HG03025 (cell line): ENCODE data around the gene LAYN.

Experiments
- ATAC-seq: cut with Tn5 transposase; IDR thresholded peaks from one replicate; pipeline ENCODE4 v1.9.1; 2021; ENCODE audit warnings: mild to moderate bottlenecking, moderate library complexity; ENCODE audit not compliant: unreplicated experiment, low FRiP score

LAYN gene

DNA sequence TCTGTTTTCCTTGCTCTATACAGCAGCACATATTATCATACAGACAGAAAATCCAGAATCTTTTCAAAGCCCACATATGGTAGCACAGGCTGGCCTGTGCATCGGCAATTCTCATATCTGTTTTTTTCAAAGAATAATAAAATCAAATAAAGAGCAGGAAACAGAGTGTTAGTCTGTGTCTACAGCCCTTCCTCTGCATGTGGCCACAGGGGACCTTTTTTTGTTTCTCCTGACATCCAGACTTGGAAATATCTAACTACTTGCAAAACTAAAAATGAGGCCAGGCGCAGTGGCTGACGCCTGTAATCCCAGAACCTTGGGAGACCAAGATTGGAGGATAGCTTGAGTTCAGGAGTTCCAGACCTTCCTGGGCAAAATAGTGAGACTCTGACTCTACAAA is 20.3 kb downstream of the LAYN start:
- no peak for ATAC-seq

DNA sequence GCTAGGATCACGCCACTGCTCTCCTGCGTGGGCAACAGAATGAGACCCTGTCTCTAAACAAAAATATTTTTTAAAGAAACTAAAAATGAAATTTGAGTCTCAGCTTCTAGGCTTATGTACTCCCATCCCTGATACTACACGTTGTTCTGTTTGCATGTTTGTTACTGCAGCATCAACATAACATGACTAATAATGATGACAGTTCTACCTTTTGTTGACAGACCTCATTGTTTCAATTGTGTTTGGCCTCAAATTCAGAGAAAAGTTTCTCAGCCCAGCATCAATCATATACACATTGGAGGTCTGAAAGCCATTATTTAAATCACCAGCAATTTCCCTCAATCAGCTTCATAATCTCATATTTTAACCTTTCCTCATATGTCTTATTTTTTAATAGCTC is 20.8 kb downstream of the LAYN start:
- no peak for ATAC-seq

DNA sequence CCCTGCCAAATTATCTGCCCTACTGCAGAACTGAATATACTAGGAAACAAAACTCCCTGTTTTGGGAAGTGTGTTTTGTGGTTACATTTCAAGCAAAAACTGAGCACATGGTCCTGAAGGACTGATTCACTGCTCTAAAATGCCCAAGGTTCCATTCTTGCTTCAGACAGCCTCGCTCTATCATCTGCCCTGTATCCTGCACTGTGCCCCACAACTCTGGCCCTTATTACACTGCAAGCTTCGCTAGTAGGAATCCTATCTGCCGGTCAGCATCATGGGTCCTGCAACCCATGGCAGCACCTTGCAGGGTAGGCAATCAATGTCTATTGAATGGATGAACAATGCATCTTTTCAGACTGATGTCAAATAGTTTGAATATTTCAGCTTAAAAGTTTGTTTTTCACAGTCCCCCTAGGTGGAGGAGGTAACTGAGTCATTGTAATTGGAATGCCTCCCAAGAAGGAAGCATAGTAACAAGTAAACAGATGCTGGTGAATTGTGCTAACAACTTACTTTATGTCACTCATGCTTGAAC is 21.3 kb downstream of the LAYN start:
- no peak for ATAC-seq

DNA sequence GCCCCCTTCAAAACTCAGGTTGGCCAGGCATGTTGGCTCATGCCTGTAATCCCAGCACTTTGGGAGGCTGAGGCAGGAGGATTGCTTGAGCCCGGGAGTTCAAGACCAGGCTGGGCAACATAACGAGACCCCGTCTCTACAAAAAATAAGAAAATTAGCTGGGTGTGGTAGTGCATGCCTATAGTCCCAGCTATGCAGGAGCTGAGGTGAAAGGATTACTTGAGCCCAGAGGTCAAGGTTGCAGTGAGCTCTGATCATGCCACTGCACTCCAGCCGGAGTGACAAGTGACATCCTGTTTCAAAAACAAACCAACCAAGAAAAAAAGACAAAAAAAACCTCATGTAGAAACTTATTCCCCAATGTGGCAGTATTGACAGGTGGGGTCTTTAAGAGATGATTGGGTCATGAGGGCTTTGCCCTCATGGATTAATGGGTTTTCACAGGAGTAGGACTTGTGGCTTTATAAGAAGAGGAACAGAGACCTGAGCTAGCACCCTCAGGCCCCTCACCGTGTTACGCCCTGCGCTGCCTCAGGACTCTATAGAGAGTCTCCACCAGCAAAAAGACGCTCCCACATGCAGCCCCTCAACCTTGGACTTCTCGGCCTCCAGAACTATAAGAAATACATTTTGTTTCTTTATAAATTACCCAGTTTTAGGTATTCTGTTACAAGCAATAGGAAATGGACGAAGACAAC is 22.3 kb downstream of the LAYN start:
- no peak for ATAC-seq

DNA sequence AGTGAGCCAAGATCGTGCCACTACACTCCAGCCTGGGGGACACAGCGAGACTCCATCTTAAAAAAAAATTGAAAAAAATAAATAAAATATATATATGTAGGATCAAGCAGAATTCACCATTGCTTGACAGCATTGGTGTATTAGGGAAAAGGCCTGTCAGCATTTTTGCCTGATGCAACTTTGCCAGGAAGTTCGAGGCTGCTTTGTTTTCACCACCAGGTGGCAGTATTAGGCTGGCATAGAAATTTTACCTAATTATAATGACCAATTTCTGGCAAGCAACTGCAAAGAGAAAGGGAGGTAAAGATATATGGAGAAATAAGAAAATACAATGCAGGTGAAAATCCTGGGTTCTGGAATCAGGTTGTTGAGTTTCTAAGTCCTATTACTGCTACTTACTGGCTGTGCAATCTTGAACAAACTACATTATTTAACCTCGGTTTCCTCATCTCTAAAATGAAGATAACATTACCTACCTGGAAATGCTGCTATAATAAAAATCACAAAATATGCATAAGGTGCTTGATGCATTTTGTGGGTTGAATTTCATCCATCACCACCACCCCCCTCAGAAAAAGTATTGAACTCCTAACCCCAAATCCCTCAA is 24.7 kb downstream of the LAYN start:
- ATAC-seq: no peak

DNA sequence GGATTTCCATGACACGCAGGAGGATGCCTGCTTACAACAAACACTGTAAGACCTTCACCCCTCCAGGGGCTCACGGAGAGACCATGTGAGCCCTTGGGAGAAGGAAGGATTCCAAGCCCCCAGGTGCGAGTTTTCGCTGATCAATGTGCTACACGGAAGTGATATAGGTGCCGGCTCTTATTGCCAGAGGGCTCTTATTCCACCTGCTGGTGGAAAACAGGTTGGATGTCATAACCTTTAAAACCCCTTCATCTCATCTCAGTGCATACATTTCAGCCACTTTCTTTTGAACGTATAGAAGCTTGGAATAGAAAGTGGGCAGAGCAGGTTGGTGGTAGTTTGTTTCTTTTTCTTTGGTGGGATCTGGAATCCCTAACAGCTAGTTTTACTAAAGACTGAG is 25.8 kb downstream of the LAYN start:
- ATAC-seq: no peak

DNA sequence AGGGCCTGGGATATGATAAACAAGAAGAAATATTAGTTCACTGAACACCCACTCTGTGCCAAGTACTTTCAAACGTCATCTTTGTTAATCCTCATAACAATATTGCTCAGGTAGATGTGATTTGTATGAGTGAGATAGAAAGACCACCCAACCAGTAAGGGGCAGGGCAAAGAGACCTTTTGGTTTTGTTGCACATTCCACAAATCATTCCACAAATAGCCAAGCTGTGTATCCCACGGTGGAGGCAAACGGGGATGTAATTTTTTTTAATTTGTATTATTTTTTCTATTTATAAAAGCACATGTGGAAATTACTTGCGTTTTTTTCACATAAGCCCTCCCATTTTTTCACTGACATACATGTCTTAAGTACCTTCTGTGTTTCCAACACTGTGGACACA is 29.0 kb downstream of the LAYN start:
- no peak for ATAC-seq

DNA sequence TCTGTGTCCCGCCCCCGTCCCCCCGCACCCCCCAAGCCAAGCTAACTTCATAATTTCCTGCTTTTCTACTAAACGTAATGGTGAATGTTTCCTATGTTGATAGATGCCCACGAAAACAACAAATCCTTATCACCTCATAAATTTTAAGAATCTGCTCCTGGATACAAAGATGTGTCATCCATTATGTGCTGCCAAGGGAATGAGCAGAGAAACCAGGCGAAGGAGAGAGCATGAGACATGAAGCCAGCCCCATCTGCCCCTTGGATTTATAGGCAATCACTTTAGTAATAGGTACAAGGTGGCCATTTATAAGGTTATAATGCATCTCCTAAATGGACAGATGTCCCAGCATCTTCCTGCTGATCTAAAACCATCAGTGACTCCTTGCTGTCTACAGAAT is 30.3 kb downstream of the LAYN start:
- no peak for ATAC-seq

DNA sequence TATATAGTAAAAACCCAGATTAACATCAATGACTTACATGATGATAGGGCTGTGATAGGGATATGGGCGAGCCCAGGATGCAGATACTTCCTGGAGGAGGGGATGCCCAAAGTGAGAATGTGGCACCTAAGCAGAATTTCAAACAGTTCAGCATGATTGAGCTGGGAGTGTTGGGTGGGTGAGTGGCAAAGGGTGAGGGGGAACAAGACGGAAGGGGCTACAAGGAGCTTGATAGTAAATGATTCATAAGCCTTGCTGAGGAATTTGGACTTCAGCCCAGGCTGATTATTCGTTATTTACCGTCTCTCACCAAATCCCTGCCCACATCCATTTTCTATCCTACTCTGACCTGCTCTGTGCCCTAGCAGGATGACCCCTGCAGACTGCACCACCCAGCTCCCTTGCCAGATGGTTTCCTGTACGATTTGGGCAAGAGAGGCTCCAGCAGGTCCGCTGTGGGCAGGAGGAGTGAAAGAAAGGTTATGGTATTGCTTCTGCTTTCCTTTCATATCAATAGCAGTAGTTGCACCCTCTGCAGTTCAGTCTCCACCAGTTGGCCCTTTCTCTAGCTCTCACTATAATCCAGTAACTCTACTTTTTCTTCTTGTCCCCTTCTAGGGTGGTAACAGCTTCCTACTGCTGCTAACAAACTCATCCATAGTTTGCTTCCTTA is 31.4 kb downstream of the LAYN start:
- ATAC-seq: no peak

DNA sequence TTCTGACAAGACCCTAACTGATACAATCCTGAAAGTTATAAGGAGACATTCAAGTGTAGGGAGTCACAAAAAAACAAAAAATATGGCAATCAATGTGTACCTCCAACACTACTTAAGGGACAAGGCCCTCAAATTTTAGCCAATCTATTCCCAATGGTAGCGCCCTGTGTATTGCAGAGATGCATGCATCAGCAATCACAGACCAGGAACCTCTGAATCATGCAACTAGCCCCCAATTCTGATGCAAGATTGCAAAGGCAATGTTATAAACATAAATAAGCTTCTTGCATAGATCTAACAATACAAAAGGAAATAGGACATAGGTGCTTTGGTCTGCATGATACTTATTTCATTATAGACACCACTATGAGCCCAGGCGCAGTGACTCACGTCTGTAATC is 32.1 kb downstream of the LAYN start:
- ATAC-seq: no peak

DNA sequence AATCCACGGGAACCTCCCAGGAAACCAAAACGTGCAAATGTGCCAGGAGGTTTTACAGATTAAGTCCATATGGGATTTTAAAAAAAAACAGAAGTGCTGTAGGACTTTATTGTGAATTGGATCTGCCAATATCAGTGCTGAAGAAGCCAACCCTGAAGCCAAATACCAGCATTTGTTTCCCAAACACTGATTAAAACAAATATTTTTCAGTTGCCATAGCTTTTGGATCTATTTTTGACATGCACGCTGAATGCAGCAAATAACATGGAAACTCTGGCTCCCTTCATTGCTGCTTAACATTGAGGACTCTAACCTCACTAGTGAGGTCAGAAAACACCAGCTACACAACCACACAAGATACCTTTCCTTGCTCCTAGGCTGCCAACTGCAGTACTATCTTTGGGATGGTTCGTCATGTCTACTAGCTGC is 33.3 kb downstream of the LAYN start:
- ATAC-seq: no peak

DNA sequence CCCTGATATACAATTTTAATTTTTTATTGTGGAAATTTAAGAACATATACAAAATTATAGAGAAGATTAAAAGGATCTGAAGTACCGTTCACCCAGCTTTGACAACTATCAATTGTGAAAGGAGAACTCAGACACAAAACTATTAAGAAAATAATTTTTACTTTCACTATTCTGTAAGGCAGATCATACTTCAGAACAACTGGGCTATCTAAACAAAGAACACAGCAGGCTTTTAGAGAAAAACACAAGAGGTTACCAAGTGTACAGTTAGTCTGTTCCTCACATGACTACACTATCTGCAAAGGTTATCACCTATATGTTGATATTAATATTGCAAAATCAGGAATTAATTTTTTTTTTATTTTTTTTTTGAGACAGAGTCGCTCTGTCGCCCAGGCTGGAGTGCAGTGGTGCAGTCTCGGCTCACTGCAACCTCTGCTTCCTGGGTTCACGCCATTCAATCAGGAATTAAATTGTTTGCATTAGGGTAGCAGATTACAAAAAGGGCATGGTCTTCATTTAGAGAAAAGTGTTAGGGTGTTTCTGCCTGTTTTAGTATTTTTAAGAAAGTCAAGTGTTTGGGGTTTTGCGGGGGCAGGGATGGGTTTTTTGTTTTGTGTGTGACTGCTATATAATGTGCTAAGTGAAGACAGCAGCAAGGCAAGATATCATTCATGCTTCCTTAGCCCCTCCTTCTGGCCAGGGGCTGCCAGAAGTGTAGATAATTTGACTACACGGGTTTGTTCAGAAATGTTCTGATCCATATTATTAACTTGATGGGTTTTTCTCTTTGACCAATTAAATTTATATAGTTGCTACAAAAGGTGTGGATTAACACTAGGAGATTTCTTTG is 34.1 kb downstream of the LAYN start:
- no peak for ATAC-seq

DNA sequence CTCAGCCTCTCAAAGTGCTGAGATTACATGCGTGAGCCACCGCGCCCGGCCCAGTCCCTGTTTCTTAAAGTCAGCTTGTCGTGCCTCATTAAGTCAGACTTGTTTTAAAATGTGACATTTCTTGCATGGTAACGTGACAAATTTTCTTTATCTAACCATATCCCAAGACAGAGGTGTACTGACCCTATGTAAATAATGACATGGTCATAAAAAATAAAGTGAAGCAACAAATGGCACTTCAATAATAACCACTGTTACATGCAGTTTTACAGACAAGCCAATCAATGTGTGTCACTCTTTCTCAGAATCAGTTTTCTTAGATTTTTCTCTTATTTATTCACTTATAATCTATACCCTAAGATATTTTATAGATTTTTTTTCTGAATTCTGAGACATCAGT is 35.2 kb downstream of the LAYN start:
- ATAC-seq: no peak

DNA sequence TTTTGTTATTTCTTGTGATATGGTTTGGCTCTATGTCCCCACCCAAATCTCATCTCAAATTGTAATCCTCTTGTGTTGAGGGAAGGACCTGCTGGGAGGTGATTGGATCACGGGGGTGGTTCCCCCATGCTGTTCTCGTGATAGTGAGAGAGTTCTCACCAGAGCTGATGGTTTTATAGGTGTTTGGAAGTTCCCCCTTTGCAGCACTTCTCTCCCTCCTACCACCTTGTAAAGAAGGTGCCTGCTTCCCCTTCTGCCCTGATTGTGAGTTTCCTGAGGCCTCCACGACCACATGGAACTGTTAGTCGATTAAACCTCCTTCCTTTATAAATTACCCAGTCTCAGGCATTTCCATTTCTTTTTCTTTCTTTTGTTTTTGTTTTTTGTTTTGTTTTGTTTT is 37.3 kb downstream of the LAYN start:
- no peak for ATAC-seq

DNA sequence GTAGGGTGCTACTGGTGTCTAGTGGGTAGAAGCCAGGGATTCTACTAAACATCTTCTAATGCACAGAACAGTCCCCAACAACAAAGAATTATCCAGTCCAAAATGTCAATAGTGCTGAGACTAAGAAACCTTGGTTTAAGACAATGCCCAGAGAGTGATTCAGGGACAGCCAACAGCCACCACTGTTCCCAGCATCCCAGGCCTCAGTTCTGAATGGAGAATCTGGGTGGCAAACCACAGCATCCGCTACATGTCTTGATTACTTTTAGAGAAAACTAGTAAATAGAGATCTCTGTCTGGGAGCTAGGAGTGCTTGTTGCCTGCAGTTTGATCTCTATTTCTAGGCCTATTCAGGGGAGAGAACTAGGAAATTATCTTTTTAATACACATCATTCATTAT is 40.8 kb downstream of the LAYN start:
- ATAC-seq: no peak

DNA sequence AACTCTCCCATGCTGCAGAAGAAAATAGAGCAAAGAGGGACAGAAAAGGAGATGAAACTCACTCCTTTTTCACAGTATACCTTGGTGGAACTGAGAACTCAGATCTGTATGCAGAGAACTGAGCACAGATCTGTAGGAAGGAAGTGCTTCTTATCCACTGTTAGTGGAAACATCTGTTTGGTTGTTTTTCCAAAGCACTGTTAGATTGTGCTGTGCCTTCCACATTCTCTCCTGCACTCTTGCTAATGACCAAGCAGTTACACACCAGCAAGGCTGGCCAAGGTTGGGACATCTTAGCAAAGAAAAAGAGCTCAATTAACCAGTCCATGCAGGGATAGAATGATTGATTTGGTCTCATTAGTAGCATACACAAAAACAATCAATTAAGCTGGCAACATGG is 41.6 kb downstream of the LAYN start:
- ATAC-seq: no peak

DNA sequence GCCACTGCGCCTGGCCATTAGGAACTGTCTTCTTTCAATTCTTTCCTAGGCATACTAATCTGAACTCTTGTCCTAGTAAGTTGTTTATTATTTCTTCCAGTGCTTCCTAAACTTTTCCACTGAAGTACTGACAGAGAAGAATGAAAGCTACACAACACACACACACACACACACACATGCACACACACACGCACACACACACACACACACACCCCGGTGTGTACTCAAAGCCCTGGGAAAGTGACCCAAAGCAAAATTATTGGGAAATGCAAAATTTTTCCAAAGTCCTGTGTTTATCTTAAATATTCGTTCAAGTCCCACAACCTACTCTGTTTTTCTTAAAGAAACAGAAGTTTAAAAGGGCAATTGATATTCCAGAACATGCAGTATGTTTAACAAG is 42.4 kb downstream of the LAYN start:
- ATAC-seq: no peak

DNA sequence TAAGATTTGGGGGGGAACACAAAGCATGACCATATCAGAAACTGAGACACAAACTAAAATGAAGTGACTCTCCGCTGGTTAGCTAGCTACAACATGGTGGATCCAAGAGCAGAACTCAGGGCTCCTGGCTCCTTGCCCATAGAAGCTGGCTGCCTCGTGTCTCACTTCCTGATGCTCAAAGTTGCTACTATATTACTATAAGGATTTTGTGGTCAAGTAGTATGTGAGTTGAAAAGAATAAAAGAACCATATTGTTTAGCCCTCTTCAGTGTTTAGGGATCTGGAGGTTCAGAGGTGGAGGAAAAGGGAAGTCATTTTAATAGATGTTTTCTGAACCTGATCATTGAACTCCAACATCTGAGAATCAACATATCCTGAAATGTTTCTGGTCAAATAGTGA is 44.9 kb downstream of the LAYN start:
- no peak for ATAC-seq

DNA sequence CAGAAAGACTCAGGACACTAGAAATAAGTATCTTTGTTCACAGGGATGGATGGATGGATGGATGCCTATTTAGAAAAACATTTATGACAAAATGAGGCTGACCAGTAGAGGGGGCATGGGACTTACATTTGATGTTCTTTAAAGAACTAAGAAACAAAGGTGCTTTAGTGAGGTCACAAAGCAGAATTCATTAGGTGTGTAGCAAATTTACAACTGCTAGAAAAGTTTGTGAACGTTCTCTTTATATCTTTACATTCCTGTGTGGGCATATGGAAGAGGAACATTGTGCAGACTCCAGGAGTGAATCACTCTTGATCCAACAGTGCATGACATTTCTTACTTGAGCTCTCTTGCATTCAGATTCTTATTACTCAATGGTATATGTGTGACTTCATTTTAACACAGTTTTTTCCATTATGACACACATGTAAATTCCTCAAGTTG is 45.9 kb downstream of the LAYN start:
- no peak for ATAC-seq

DNA sequence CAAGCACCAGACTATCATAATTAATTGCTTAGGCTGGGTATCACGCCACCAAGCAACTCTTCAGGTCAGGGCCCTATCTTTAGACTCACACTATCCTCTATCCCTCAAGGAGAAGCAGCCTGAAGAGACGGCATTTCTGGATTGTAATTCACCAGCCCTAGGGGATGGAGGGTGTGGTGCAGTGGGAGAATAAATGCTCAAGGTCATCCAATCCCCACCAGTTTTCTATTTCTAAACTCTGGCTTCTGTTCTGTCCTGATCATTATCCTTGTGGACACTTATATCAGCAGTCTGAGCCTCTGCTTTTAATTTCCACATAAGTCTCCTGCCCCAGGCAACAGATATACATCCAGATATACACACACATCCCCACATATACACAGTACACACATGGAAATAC is 48.6 kb downstream of the LAYN start:
- ATAC-seq: no peak
